SHP77 treated with DMSO at 0.1 percent for 48 hours (cell line): ENCODE data around the gene GALNT3.

Experiments
- DNase-seq: peaks from one replicate; lab custom pipeline; 2025; lab: John Stamatoyannopoulos, UW

GALNT3 gene

GRCh38 chr2:165796129-165796528, 2.1 kb upstream of the GALNT3 start:
- DNase-seq, result no peak

GRCh38 chr2:165795011-165795410, 964 bp upstream of the GALNT3 start:
- DNase-seq, result no peak

GRCh38 chr2:165794536-165794928, 485 bp upstream of the GALNT3 start:
- DNase-seq, result no peak

- DNase-seq, result no peak
Measured at GRCh38 chr2:165793161-165793778, 777 bp downstream of the GALNT3 start.

GRCh38 chr2:165792104-165792454, 2.0 kb downstream of the GALNT3 start:
- DNase-seq, result no peak

- no peak for DNase-seq
Measured at GRCh38 chr2:165791421-165792103, 2.5 kb downstream of the GALNT3 start.

GRCh38 chr2:165790466-165790865, 3.6 kb downstream of the GALNT3 start:
- no peak for DNase-seq

- no peak for DNase-seq
Measured at GRCh38 chr2:165787334-165787733, 6.7 kb downstream of the GALNT3 start.

GRCh38 chr2:165779706-165780105, 14.3 kb downstream of the GALNT3 start:
- no peak for DNase-seq

GRCh38 chr2:165778653-165779451, 15.2 kb downstream of the GALNT3 start:
- DNase-seq, result no peak

GRCh38 chr2:165778187-165778556, 15.9 kb downstream of the GALNT3 start:
- DNase-seq, result no peak

GRCh38 chr2:165777522-165778186, 16.4 kb downstream of the GALNT3 start:
- no peak for DNase-seq

GRCh38 chr2:165776796-165777195, 17.3 kb downstream of the GALNT3 start:
- DNase-seq, result no peak

- no peak for DNase-seq
Measured at GRCh38 chr2:165776013-165776412, 18.0 kb downstream of the GALNT3 start.

- no peak for DNase-seq
Measured at GRCh38 chr2:165773684-165774083, 20.4 kb downstream of the GALNT3 start.

GRCh38 chr2:165772183-165772582, 21.9 kb downstream of the GALNT3 start:
- DNase-seq, result no peak

GRCh38 chr2:165766326-165766927, 27.6 kb downstream of the GALNT3 start:
- DNase-seq, result no peak

- DNase-seq, result no peak
Measured at GRCh38 chr2:165762723-165763122, 31.3 kb downstream of the GALNT3 start.

GRCh38 chr2:165757906-165758675, 36.0 kb downstream of the GALNT3 start:
- DNase-seq, result peak; percentile 5

- DNase-seq, result no peak
Measured at GRCh38 chr2:165746501-165746900, 47.5 kb downstream of the GALNT3 start.

GRCh38 chr2:165745916-165746315, 48.1 kb downstream of the GALNT3 start:
- no peak for DNase-seq

- DNase-seq, result no peak
Measured at GRCh38 chr2:165743442-165743841, 50.6 kb downstream of the GALNT3 start.
